AG09309 (cell line): ENCODE data around the gene FBXO10.

Experiments
- DNase-seq: peaks from one replicate; pipeline ENCODE4 v3.0.0-alpha.2; 2010; ENCODE audit warnings: low read depth
- H3K4me3 ChIP-seq: 2 replicates; pipeline ENCODE4 v1.5.1; 2011; ENCODE audit warnings: mild to moderate bottlenecking, low read depth, low read length, moderate library complexity; ENCODE audit not compliant: control insufficient read depth
- TF ChIP-seq, protein P1 (sequence below): IDR thresholded peaks from 2 replicates; pipeline ENCODE4 v1.5.1; 2011; ENCODE audit warnings: mild to moderate bottlenecking, low read depth, low read length, inconsistent platforms; ENCODE audit not compliant: insufficient read depth, control insufficient read depth; ENCODE audit errors: missing control alignments

Gene FBXO10

DNA sequence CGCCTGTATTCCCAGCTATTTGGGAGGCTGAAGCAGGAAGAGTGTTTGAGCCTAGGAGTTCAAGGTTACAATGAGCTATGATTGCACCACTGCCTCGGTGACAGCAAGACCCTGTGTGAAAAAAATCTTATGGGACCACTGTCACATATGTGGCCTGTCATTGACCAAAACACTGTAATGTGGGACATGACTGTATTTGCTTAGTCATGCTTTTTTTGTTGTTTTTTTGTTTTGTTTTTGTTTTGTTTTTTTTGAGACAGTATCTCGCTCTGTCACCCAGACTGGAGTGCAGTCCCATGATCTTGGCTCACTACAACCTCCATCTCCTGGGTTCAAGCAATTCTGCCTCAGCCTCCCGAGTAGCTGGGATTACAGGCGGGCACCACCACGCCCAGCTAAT, 76.9 kb downstream of the FBXO10 start:
- no peak overlapping the region for H3K4me3 ChIP-seq
- TF ChIP-seq, protein P1, sequence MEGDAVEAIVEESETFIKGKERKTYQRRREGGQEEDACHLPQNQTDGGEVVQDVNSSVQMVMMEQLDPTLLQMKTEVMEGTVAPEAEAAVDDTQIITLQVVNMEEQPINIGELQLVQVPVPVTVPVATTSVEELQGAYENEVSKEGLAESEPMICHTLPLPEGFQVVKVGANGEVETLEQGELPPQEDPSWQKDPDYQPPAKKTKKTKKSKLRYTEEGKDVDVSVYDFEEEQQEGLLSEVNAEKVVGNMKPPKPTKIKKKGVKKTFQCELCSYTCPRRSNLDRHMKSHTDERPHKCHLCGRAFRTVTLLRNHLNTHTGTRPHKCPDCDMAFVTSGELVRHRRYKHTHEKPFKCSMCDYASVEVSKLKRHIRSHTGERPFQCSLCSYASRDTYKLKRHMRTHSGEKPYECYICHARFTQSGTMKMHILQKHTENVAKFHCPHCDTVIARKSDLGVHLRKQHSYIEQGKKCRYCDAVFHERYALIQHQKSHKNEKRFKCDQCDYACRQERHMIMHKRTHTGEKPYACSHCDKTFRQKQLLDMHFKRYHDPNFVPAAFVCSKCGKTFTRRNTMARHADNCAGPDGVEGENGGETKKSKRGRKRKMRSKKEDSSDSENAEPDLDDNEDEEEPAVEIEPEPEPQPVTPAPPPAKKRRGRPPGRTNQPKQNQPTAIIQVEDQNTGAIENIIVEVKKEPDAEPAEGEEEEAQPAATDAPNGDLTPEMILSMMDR = no peak
- no peak for DNase-seq

DNA sequence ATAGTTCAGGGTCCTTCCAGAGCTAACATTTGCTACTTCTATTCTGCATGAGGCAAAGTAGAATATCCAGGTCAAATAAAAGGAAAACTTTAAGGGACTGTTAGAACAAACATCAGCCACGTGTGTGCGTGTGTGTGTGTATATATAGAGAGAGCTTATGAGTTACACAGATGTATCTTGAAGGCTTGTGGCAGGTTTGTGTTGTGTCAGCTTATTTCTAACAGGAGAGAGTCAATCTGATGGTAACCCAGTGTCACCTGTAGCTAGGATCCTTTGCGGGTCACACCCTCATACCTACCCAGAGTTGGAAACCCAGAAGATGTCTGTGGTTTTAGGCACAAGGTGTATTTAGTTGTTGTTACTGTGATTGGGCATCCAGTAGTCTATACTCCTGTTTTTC, 77.7 kb downstream of the FBXO10 start:
- TF ChIP-seq, protein P1 = no peak
- DNase-seq = no peak
- no peak overlapping the region for H3K4me3 ChIP-seq

DNA sequence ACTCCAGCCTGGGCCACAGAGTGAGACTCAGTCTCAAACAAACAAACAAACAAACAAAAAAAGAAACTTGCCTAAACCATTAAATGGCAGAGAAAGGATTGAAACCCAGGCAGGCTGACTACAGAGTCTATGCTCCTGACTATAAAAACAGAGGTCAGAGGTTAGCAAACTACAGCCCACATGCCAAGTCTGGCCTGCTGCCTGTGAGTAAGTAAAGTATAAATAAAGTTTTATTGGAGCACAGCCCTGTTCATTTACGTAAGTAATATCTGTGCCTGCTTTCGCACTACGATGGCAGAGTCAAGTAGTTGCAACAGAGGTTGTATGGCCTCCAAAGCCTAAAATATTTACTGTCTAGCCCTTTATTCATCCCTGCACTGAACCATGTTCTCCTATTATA, 78.9 kb downstream of the FBXO10 start:
- TF ChIP-seq, protein P1 = no peak
- no peak for DNase-seq
- H3K4me3 ChIP-seq = no peak overlapping the region

DNA sequence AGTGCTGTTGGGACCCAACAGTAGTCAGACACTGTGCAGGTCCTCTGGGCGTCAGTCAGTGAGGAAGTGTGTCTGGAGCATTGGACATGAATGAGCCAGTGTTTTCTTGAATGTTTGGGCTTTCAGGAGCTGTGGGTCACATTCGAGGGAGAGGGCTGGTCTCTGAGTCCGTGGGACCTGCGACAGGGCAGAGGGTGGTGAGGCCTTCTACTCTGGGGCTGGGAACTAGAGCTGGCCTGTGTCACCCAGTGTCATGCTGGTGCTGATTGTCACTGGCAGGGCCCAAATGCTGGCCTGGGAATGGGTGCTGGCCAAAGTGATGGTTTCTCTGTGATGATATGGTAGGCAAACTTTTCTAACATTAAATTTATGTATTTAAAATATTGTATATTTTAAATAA, 80.2 kb downstream of the FBXO10 start:
- no peak for DNase-seq

DNA sequence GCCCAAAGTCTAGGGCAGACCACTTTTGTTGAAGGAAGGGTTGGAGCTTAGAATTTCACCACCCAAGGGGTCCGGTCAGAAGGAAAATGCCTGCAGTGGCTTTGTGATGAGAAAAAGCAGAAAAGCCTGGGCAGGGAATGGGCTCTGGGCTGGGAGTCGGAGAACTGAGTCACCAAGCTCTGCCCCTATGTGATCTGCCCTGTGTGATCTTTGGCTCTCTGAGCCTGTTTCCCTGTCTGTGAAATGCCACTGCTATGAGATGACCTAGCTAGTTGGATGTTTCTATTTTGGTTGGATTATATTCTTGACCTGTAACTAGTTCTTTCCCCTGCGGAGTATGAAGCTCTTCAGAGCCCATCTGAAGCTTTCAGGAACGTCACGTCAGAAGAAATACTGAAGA, 80.6 kb downstream of the FBXO10 start:
- no peak overlapping the region for H3K4me3 ChIP-seq
- TF ChIP-seq, protein P1 = no peak
- no peak for DNase-seq

More for the DNA sequence above, 80.2 kb downstream of the FBXO10 start:
- TF ChIP-seq, protein P1 = no peak
- H3K4me3 ChIP-seq = no peak overlapping the region

DNA sequence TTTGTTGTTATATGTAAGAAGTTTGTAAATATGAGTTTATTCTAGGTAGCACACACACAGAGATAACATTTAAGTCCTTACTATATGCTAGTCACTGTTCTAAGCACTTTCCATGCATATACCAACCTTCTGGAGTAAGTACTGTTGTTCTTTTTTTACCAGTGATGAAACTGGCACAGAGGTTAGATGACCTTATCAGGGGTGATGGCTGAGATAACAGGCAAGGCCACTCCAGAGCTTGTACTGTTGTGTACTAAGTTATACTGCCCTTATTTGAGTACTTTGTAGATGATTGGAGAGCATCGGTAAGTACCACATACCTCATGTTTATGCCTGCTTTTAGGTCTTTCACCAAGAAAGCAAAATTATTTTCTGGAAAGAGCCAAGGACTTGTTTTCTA, 84.2 kb downstream of the FBXO10 start:
- no peak for DNase-seq
- TF ChIP-seq, protein P1 = no peak
- no peak overlapping the region for H3K4me3 ChIP-seq
